ENCODE measurements around the gene CFAP70. TPM values are rescaled to one million over a fixed set of nuclear protein-coding genes. Genes with fewer than 3 reads are reported as not detected.

CFAP70 gene
- total RNA-seq, 4 donors from 2014 or later: 1.1 to 1.8 (median 1.2) TPM

GRCh38 chr10:73281097-73281496 is 77.6 kb downstream of the CFAP70 start:
- WGBS, 2 donors (ENCODE audit: low coverage in 1 of 2): 73 to 89% methylated on average over 2 to 3 of the region's 3 CpGs
- TF ChIP-seq POLR2A (IDR thresholded peaks at IDR 0.05): no peak
- no peak for TF ChIP-seq EP300 (IDR thresholded peaks at IDR 0.05)
- no peak for TF ChIP-seq CTCF (IDR thresholded peaks at IDR 0.05)
- no peak for TF ChIP-seq POLR2AphosphoS5 (IDR thresholded peaks at IDR 0.05)

GRCh38 chr10:73264423-73264822 is 94.2 kb downstream of the CFAP70 start:
- WGBS, 2 donors (ENCODE audit: low coverage in 1 of 2): 70 to 71% methylated on average over 2 of the region's 2 CpGs

More at GRCh38 chr10:73281097-73281496, 77.6 kb downstream of the CFAP70 start:
- H3K4me3 ChIP-seq: no peak overlapping the region
- H3K36me3 ChIP-seq: no peaks in the 10 kb centered on the region
- ATAC-seq: no peak
- no peaks in the 10 kb centered on the region for H3K9me3 ChIP-seq
- H3K27ac ChIP-seq: no peak overlapping the region
- no peaks in the 10 kb centered on the region for H3K27me3 ChIP-seq
- H3K4me1 ChIP-seq: no peaks in the 10 kb centered on the region

GRCh38 chr10:73263693-73264347 is 94.8 kb downstream of the CFAP70 start:
- Histone ChIP-seq H3K36me3 (no peaks in the 10 kb centered on the region), H3K4me3 (no peak overlapping the region), H3K9me3 (no peaks in the 10 kb centered on the region), H3K27me3 (no peaks in the 10 kb centered on the region), H3K27ac (no peak overlapping the region), H3K4me1 (no peaks in the 10 kb centered on the region)
- TF ChIP-seq CTCF (IDR thresholded peaks at IDR 0.05) (peak in 3 of 4 experiments; percentile 22 to 38 (median 26)), EP300 (IDR thresholded peaks at IDR 0.05) (no peak)
- no peak for ATAC-seq
- 18% methylated on average over 1 of the region's 1 CpG; no CpG with 5 or more reads in 1 of the 2 donors for WGBS, 2 donors (ENCODE audit: low coverage in 1 of 2)

More at GRCh38 chr10:73264423-73264822, 94.2 kb downstream of the CFAP70 start:
- TF ChIP-seq CTCF (IDR thresholded peaks at IDR 0.05) (no peak), POLR2A (IDR thresholded peaks at IDR 0.05) (no peak), EP300 (IDR thresholded peaks at IDR 0.05) (no peak), POLR2AphosphoS5 (IDR thresholded peaks at IDR 0.05) (no peak)
- H3K27ac ChIP-seq: no peak overlapping the region
- no peak overlapping the region for H3K4me3 ChIP-seq
- H3K9me3 ChIP-seq: no peaks in the 10 kb centered on the region
- H3K4me1 ChIP-seq: no peaks in the 10 kb centered on the region
- ATAC-seq: no peak
- no peaks in the 10 kb centered on the region for H3K36me3 ChIP-seq
- H3K27me3 ChIP-seq: no peaks in the 10 kb centered on the region

- no peak overlapping the region for H3K4me3 ChIP-seq
- H3K4me1 ChIP-seq: no peaks in the 10 kb centered on the region
- no peaks in the 10 kb centered on the region for H3K9me3 ChIP-seq
- TF ChIP-seq EP300 (IDR thresholded peaks at IDR 0.05) (no peak), POLR2AphosphoS5 (IDR thresholded peaks at IDR 0.05) (no peak), CTCF (IDR thresholded peaks at IDR 0.05) (no peak), POLR2A (IDR thresholded peaks at IDR 0.05) (no peak)
- no peak overlapping the region for H3K27ac ChIP-seq
- H3K27me3 ChIP-seq: no peaks in the 10 kb centered on the region
- no peaks in the 10 kb centered on the region for H3K36me3 ChIP-seq
- 68 to 79% methylated on average over 5 of the region's 5 CpGs for WGBS, 2 donors (ENCODE audit: low coverage in 1 of 2)
- ATAC-seq: no peak
Observed at GRCh38 chr10:73262880-73263555, 95.6 kb downstream of the CFAP70 start.

All from gastroesophageal sphincter (tissue), 4 donors.